Left ventricle myocardium inferior (tissue), 1 donor: Measurements from ENCODE around the gene WDR31. TPM values are rescaled to one million over a fixed set of nuclear protein-coding genes. Genes with fewer than 3 reads are reported as not detected.
"Not testable (repeated sequence)": the region's sequence is repeated elsewhere in the genome, so short reads cannot be mapped to it uniquely, and the experiment has no call there.

Experiments used
- DNase-seq: peaks from one replicate; pipeline ENCODE4 v3.0.0-alpha.2; 2020
- H3K27ac ChIP-seq: fragments of 200-600 bp; replicated peaks from 2 replicates; pipeline ENCODE4 v1.8.0; 2021
- H3K27me3 ChIP-seq: fragments of 200-600 bp; 2 replicates; pipeline ENCODE4 v1.8.0; 2021; ENCODE audit warnings: low read depth
- H3K36me3 ChIP-seq: fragments of 200-600 bp; 2 replicates; pipeline ENCODE4 v1.8.0; 2021
- H3K4me1 ChIP-seq: fragments of 200-600 bp; 2 replicates; pipeline ENCODE4 v1.8.0; 2021
- H3K4me3 ChIP-seq: fragments of 200-600 bp; 2 replicates; pipeline ENCODE4 v1.8.0; 2021; ENCODE audit warnings: mild to moderate bottlenecking, moderate library complexity
- H3K9me3 ChIP-seq: fragments of 200-600 bp; replicated peaks from 2 replicates; pipeline ENCODE4 v1.8.0; 2021
- intact Hi-C: fragments of 100-400 bp; cut with micrococcal nuclease; formaldehyde crosslinking; loops from one replicate; pipeline ENCODE4 v1.11.0; 2022
- total RNA-seq: library from RNA; stranded (reverse); fragmentation: NEBNext Ultra II Directional; extraction: Animal tissue kit (Norgen Biotek cat#: 25700); gene quantifications from one replicate; pipeline ENCODE4 v1.2.1, GENCODE V29; 2021
- TF ChIP-seq, protein P1 (sequence below): fragments of 200-600 bp; IDR thresholded peaks from 2 replicates; pipeline ENCODE4 v1.8.0; 2021; ENCODE audit warnings: antibody characterized with exemption, mild to moderate bottlenecking, borderline replicate concordance
- donor health status: DM: no; HTN: yes; CAD: no; lungs with severe emphysema.

Gene WDR31
- total RNA-seq, 1 donor from 2014 or later = 12.4 TPM

- Histone ChIP-seq H3K4me1 (no peaks in the 10 kb centered on the region), H3K4me3 (no peak overlapping the region), H3K36me3 (no peaks in the 10 kb centered on the region), H3K27ac (no peak overlapping the region), H3K27me3 (no peaks in the 10 kb centered on the region), H3K9me3 (no peaks in the 10 kb centered on the region)
- DNase-seq = no peak
- TF ChIP-seq, protein P1, sequence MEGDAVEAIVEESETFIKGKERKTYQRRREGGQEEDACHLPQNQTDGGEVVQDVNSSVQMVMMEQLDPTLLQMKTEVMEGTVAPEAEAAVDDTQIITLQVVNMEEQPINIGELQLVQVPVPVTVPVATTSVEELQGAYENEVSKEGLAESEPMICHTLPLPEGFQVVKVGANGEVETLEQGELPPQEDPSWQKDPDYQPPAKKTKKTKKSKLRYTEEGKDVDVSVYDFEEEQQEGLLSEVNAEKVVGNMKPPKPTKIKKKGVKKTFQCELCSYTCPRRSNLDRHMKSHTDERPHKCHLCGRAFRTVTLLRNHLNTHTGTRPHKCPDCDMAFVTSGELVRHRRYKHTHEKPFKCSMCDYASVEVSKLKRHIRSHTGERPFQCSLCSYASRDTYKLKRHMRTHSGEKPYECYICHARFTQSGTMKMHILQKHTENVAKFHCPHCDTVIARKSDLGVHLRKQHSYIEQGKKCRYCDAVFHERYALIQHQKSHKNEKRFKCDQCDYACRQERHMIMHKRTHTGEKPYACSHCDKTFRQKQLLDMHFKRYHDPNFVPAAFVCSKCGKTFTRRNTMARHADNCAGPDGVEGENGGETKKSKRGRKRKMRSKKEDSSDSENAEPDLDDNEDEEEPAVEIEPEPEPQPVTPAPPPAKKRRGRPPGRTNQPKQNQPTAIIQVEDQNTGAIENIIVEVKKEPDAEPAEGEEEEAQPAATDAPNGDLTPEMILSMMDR = no peak
- intact Hi-C loops = no loop called here
Measured at GRCh38 chr9:113298924-113299770, 40.9 kb downstream of the WDR31 start.

DNA sequence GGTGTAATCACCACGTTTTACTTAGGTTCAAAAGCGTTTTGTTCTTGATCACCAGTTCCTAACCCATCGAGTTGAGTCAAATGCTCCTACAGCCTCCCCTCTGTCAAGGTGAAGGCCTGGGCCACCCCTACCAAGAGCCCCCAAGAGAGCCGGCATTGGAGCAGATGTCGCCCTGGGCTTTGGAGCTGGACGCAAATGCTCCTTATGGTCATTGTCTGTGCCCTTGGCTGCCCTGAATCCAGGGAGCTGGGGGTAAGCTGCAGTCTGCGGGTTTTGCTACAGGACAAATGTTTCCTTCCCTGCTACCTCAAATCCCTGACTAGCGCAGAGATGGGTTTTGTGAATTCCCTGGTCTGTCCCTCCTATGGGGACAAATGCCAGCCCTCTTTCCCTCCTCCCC lies 41.8 kb downstream of the WDR31 start:
- intact Hi-C loops = no loop called here
- Histone ChIP-seq H3K4me1 (no peaks in the 10 kb centered on the region), H3K27me3 (no peaks in the 10 kb centered on the region), H3K9me3 (no peaks in the 10 kb centered on the region), H3K36me3 (peaks cover 7% of the 10 kb centered on the region), H3K4me3 (no peak overlapping the region), H3K27ac (no peak overlapping the region)
- no peak for DNase-seq
- TF ChIP-seq, protein P1 = no peak

- Histone ChIP-seq H3K36me3 (peaks cover 20% of the 10 kb centered on the region), H3K4me3 (no peak overlapping the region), H3K27ac (no peak overlapping the region), H3K9me3 (no peaks in the 10 kb centered on the region), H3K27me3 (no peaks in the 10 kb centered on the region), H3K4me1 (no peaks in the 10 kb centered on the region)
- TF ChIP-seq, protein P1 = no peak
- intact Hi-C loops = no loop called here
- DNase-seq = no peak
Measured at GRCh38 chr9:113296796-113297558, 43.1 kb downstream of the WDR31 start.

- H3K36me3 ChIP-seq = peaks cover 28% of the 10 kb centered on the region
- H3K4me1 ChIP-seq, H3K4me3 ChIP-seq, intact Hi-C loops, DNase-seq, H3K27ac ChIP-seq, H3K27me3 ChIP-seq, H3K9me3 ChIP-seq: not testable (repeated sequence)
Measured at GRCh38 chr9:113296247-113296646, 43.8 kb downstream of the WDR31 start.

- intact Hi-C loops = no loop called here
- H3K9me3 ChIP-seq = no peaks in the 10 kb centered on the region
- peaks cover 13% of the 10 kb centered on the region for H3K4me1 ChIP-seq
- H3K36me3 ChIP-seq = peaks cover 56% of the 10 kb centered on the region
- H3K27ac ChIP-seq = no peak overlapping the region
- no peak overlapping the region for H3K4me3 ChIP-seq
- no peak for DNase-seq
- H3K27me3 ChIP-seq = no peaks in the 10 kb centered on the region
- TF ChIP-seq, protein P1 = no peak
Measured at GRCh38 chr9:113293285-113293878, 46.7 kb downstream of the WDR31 start.
